SH-SY5Y (cell line): ENCODE results near the gene ATP5PO.

Experiments
- GATA2 ChIP-seq: IDR thresholded peaks from 2 replicates; pipeline ENCODE4 v1.6.1; 2011; ENCODE audit warnings: mild to moderate bottlenecking, low read depth, low read length
- GATA3 ChIP-seq: IDR thresholded peaks from 2 replicates; pipeline ENCODE4 v1.6.1; 2011; ENCODE audit warnings: low read depth, mild to moderate bottlenecking, low read length, moderate library complexity

DNA sequence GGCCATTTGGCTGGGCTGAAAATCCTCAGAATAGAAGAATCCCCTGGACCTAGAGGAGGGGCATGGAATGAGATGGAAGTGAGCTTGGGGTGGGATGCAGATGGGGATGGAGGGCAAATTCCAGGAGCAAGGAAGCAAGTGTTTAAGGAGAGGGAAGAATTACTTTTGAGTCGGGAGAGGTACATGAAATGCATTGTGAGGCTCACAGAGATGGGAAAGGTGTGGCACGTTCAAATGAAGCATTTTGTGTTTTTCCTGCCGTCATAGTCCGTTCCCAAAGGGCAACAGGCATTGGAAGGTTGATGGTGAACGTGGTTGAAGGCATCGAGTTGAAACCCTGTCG, 30.5 kb downstream of the ATP5PO start:
- TF ChIP-seq GATA3: no peak
- no peak for TF ChIP-seq GATA2
